Activated naive CD4-positive, alpha-beta T cell treated with anti-CD3 and anti-CD28 coated beads, Interleukin-2, amount 50 U/mL, for 24 hours (primary cell): ENCODE results near the gene LY6G5C.

Experiments
- H3K27ac Mint-ChIP-seq: one replicate; pipeline ENCODE4 v1.8.0; 2021; ENCODE audit warnings: mild to moderate bottlenecking, mixed read lengths
- H3K27me3 Mint-ChIP-seq: one replicate; pipeline ENCODE4 v1.8.0; 2021; ENCODE audit warnings: mixed read lengths
- H3K36me3 Mint-ChIP-seq: one replicate; pipeline ENCODE4 v1.8.0; 2021; ENCODE audit warnings: mixed read lengths
- H3K4me1 Mint-ChIP-seq: one replicate; pipeline ENCODE4 v1.8.0; 2021; ENCODE audit warnings: mixed read lengths
- H3K4me3 Mint-ChIP-seq: one replicate; pipeline ENCODE4 v1.8.0; 2021; ENCODE audit warnings: mild to moderate bottlenecking, mixed read lengths
- H3K9me3 Mint-ChIP-seq: one replicate; pipeline ENCODE4 v1.8.0; 2021; ENCODE audit warnings: mixed read lengths

LY6G5C gene

GRCh38 chr6:31702819-31703716 lies 22.2 kb upstream of the LY6G5C start, which contains the start of gene ABHD16A:
Gene ABHD16A, minus strand, starts transcription at chr6:31703324. Its CDS starts 43 bp downstream, at chr6:31703281.
- Mint-ChIP-seq H3K27ac (peak within 1 kb of the TSS; percentile 99), H3K4me3 (peak within 1 kb of the TSS; percentile 99), H3K9me3 (no peaks in the 10 kb centered on the region), H3K4me1 (peaks cover 26% of the 10 kb centered on the region), H3K27me3 (no peaks in the 10 kb centered on the region), H3K36me3 (peaks cover under 1% of the 10 kb centered on the region)

GRCh38 chr6:31702405-31702818 lies 21.5 kb upstream of the LY6G5C start:
- Mint-ChIP-seq H3K9me3 (no peaks in the 10 kb centered on the region), H3K36me3 (peaks cover 1% of the 10 kb centered on the region), H3K4me1 (peaks cover 33% of the 10 kb centered on the region), H3K27ac (peak overlapping the region; percentile 99), H3K27me3 (no peaks in the 10 kb centered on the region), H3K4me3 (peak overlapping the region; percentile 99)

GRCh38 chr6:31701666-31702404 lies 21.0 kb upstream of the LY6G5C start:
- Mint-ChIP-seq H3K27ac (peak overlapping the region; percentile 99), H3K4me3 (peak overlapping the region; percentile 99), H3K4me1 (peaks cover 36% of the 10 kb centered on the region), H3K9me3 (no peaks in the 10 kb centered on the region), H3K36me3 (peaks cover 1% of the 10 kb centered on the region), H3K27me3 (no peaks in the 10 kb centered on the region)

- Mint-ChIP-seq H3K36me3 (peaks cover 1% of the 10 kb centered on the region), H3K9me3 (no peaks in the 10 kb centered on the region), H3K27ac (peak overlapping the region; percentile 12), H3K4me3 (peak overlapping the region; percentile 31), H3K4me1 (peaks cover 36% of the 10 kb centered on the region), H3K27me3 (no peaks in the 10 kb centered on the region)
Measured at GRCh38 chr6:31700740-31701401, 20.0 kb upstream of the LY6G5C start.

- Mint-ChIP-seq H3K27me3 (no peaks in the 10 kb centered on the region), H3K4me3 (no peak overlapping the region), H3K4me1 (peaks cover 32% of the 10 kb centered on the region), H3K9me3 (no peaks in the 10 kb centered on the region), H3K36me3 (peaks cover 2% of the 10 kb centered on the region), H3K27ac (peak overlapping the region; percentile 13)
Measured at GRCh38 chr6:31697555-31697954, 16.7 kb upstream of the LY6G5C start.

GRCh38 chr6:31693535-31693934 lies 12.7 kb upstream of the LY6G5C start:
- Mint-ChIP-seq H3K27me3 (no peaks in the 10 kb centered on the region), H3K36me3 (peaks cover 4% of the 10 kb centered on the region), H3K9me3 (no peaks in the 10 kb centered on the region), H3K27ac (no peak overlapping the region), H3K4me3 (no peak overlapping the region), H3K4me1 (peaks cover 12% of the 10 kb centered on the region)

GRCh38 chr6:31692886-31693285 lies 12.0 kb upstream of the LY6G5C start:
- Mint-ChIP-seq H3K9me3 (no peaks in the 10 kb centered on the region), H3K36me3 (peaks cover 3% of the 10 kb centered on the region), H3K27ac (no peak overlapping the region), H3K4me1 (peaks cover 8% of the 10 kb centered on the region), H3K4me3 (no peak overlapping the region), H3K27me3 (no peaks in the 10 kb centered on the region)

GRCh38 chr6:31692353-31692752 lies 11.5 kb upstream of the LY6G5C start:
- H3K4me3 Mint-ChIP-seq: no peak overlapping the region
- H3K27ac Mint-ChIP-seq: no peak overlapping the region
- H3K36me3 Mint-ChIP-seq: peaks cover 4% of the 10 kb centered on the region

GRCh38 chr6:31691564-31692108 lies 10.8 kb upstream of the LY6G5C start:
- H3K4me3 Mint-ChIP-seq: no peak overlapping the region
- H3K36me3 Mint-ChIP-seq: peaks cover 4% of the 10 kb centered on the region
- no peaks in the 10 kb centered on the region for H3K9me3 Mint-ChIP-seq
- H3K27ac Mint-ChIP-seq: no peak overlapping the region
- no peaks in the 10 kb centered on the region for H3K27me3 Mint-ChIP-seq
- H3K4me1 Mint-ChIP-seq: no peaks in the 10 kb centered on the region

More at GRCh38 chr6:31692353-31692752, 11.5 kb upstream of the LY6G5C start:
- no peaks in the 10 kb centered on the region for H3K9me3 Mint-ChIP-seq
- H3K4me1 Mint-ChIP-seq: peaks cover 3% of the 10 kb centered on the region
- no peaks in the 10 kb centered on the region for H3K27me3 Mint-ChIP-seq

GRCh38 chr6:31691078-31691463 lies 10.2 kb upstream of the LY6G5C start:
- Mint-ChIP-seq H3K27ac (no peak overlapping the region), H3K4me1 (no peaks in the 10 kb centered on the region), H3K36me3 (peaks cover 4% of the 10 kb centered on the region), H3K4me3 (no peak overlapping the region), H3K27me3 (no peaks in the 10 kb centered on the region), H3K9me3 (no peaks in the 10 kb centered on the region)

- Mint-ChIP-seq H3K27ac (peak overlapping the region; percentile 18), H3K27me3 (no peaks in the 10 kb centered on the region), H3K36me3 (peaks cover 4% of the 10 kb centered on the region), H3K9me3 (no peaks in the 10 kb centered on the region), H3K4me1 (no peaks in the 10 kb centered on the region), H3K4me3 (no peak overlapping the region)
Measured at GRCh38 chr6:31690231-31691077, 9.6 kb upstream of the LY6G5C start.

GRCh38 chr6:31689249-31690110 lies 8.6 kb upstream of the LY6G5C start:
- no peaks in the 10 kb centered on the region for H3K27me3 Mint-ChIP-seq
- H3K27ac Mint-ChIP-seq: no peak overlapping the region
- H3K9me3 Mint-ChIP-seq: no peaks in the 10 kb centered on the region
- no peaks in the 10 kb centered on the region for H3K4me1 Mint-ChIP-seq
- peaks cover 4% of the 10 kb centered on the region for H3K36me3 Mint-ChIP-seq
- no peak overlapping the region for H3K4me3 Mint-ChIP-seq

- no peaks in the 10 kb centered on the region for H3K9me3 Mint-ChIP-seq
- no peaks in the 10 kb centered on the region for H3K4me1 Mint-ChIP-seq
- no peak overlapping the region for H3K27ac Mint-ChIP-seq
- H3K27me3 Mint-ChIP-seq: no peaks in the 10 kb centered on the region
- H3K4me3 Mint-ChIP-seq: no peak overlapping the region
- H3K36me3 Mint-ChIP-seq: peaks cover 4% of the 10 kb centered on the region
Measured at GRCh38 chr6:31687860-31688693, 7.2 kb upstream of the LY6G5C start.
